CD4-positive, alpha-beta T cell treated with Interleukin-17A for 4 hours (primary cell): ENCODE measurements around the gene LMCD1.

Experiments used
- DNase-seq: peaks from one replicate; pipeline ENCODE4 v3.0.0-alpha.2; 2020; ENCODE audit warnings: mixed read lengths

Gene LMCD1

DNA sequence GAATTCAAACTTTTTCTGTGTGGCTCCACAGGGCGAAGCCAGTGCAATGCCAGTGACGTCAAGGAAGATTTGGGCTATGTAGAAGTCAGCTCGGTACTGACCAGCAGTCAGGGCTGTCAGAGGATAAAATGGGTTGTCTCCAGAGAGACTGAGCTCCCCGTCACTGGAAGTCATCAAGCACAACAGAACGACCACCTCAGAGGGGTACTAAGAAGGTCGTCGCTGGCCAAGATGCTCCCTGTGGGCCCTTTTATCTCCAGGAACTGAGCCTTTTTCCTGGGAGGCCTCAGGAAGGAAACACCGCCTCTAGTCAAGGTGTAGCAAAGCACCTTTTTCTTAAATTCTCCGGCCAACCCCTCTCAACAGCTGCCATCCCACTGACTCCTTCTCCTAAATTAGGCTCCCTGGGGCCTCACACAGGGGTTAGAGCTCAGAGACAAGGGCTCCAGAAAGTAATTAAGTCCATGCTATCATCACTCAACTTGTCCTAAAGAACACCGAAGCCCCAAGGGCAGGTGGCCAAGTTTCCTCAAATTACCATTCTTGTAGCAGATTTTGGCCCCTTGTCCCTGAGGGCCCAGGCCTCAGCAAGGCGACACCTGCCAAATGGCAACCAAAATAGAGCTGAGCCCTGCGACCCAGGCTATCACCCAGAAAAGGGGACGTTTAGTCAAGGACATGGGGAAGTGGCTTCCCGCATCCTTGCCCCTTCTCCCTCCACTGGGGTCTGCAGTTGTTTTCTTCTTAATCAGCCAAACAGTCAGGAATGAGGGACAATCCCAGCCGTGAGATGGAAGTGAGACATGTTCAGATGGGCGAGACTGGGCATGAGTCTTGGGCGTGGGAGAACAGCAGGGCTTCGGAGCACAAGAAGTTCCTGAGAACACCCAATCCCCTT lies 94.9 kb downstream of the LMCD1 start:
- DNase-seq, result no peak

DNA sequence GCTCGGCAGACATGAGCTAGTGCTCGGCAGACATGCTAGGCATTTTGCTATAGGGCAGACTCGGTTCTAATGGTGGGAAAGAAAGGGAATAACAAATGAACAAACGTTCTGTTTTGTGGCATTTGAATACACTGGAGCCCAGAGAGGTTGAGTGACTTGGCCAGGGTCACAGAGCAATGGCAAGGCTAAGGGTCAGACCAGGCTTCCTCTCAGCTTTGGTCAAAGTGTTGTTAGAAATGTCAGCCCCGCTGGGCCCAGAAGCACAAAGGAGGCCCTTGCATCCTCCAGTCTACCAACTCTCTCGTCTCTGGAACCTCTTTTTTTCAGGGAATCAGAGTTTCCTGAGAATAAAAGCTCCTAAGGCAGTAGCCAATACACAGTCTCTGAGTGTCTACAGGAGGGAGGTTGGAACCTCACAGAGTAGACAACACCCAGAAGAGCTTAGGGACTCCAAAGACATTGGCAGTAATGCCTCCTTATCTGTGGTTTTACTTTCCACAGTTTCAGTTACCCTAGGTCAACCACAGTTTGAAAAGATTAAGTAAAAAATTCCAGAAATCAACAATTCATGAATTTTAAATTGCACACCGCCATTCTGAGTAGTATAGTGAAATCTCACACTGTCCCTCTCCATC lies 95.7 kb downstream of the LMCD1 start:
- no peak for DNase-seq

DNA sequence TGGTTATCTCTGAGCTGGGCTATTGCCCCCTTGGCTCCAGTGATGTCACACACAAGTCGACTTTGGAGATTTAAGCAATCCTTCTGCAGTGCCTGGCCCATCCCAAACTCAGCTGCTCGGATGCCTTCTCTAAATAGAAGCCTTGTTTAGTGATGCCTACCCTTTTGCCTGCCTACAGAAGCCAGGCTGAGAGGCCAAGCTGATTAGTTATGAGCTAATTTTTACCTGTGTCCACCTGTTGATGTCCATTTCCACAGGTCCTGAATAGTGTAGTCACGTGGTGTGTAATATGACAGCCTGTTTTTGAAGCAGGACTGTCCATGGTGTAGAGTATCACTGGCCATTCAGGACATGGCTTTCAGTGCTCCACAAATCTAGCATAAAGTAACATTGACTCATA lies 97.5 kb downstream of the LMCD1 start:
- DNase-seq, result no peak

DNA sequence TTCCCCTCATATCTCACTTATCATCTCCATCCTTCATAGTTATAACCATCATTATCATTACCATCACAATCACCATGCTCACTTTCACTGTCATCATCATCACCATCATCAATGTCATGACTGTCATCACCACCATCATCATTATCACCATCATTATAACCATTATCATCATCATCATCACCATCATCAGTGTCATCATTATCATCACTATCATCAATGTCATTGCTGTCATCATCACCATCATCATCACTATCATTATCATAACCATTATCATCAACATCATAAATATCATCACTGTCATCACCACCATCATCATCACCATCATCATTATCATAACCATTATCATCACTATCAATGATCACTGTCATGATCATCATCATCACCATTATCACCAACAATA lies 98.8 kb downstream of the LMCD1 start:
- DNase-seq, result no peak

DNA sequence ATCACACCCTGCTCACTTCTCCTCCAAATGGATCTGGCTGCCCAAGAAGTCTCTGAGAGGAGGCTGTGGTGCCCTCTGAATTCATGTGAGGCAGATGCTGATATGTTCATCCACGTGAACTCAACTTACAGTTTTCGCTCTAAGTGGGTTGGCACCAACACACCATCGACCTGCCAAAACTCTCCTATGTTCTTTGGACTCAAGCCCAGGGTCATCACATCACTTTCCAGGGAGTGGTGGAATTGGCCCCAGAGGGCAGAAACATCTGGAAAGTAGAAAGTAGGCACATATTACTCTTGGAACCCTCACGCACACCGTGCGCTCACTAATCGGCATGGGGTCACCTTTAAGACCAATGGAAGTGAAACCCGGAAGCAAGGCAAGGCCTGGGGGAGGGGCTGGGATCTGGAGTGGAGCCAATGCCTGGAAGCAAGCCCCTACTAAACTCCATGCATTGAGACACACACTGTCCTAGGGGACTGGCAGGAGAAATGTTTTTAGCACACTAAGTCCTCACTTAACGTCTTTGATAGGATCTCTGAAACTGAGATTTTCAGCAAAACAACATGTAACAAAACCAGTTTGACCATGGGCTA lies 101.6 kb downstream of the LMCD1 start:
- DNase-seq, result no peak

DNA sequence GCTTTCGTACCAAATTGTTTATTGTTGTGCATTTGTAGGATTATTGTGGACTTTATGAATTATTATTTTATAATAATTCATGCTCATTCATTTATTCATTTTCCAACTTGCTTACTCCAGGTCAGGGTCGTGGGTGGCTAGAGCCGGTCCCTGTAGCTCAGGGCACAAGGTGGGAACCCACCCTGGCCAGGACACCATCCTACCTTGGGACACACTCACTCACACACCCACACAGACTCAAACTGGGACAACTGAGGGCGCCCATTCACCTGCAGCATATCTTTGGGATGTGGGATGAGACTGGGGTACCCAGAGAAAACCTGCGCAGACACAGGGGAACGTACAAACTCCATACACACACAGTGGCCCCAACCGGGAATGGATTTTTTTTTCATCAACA lies 102.4 kb downstream of the LMCD1 start:
- DNase-seq, result no peak

DNA sequence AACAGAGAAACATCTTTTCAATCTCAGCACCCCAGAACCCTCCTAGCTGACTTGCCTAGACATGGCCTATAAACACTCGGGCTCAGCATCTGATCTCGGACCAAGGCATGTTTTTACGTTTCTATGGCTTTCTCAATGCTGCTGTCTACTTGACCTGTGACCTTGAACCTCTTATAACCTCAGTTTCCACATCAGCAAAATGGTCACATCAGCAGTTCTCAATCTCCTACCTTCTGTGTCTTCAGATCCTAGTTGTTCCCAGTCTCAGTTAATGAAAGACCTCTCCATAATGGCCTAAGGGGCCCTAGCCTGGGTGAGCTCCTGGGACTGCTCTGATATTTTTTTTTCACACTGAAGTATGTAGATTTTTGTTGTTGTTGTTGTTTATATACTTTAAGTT lies 103.4 kb downstream of the LMCD1 start:
- no peak for DNase-seq

DNA sequence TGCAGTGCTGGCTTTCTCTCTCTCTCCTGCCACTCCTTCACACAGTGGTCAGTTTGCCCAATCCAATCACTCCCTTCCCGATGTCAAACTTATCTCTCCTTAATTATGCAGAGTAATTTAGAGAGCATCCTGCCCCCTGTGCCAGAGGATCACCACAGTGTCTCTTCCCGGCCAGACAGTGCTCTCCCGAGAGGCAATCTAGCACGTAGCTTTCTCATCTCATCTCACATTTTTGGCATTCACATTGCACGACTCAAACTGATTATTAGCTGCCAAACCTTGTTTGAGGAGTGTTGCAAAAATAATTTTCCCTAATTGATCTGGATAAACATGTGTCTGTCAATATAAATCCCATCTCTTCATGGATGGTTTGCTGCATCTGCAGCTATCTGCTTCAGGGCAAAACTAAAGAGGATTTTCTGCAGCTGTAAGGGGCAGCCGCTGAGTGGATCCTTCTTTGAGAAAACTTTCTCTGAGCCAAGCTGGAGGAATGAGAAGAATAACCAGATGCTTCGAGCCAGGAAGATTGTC lies 105.1 kb downstream of the LMCD1 start:
- DNase-seq, result no peak

DNA sequence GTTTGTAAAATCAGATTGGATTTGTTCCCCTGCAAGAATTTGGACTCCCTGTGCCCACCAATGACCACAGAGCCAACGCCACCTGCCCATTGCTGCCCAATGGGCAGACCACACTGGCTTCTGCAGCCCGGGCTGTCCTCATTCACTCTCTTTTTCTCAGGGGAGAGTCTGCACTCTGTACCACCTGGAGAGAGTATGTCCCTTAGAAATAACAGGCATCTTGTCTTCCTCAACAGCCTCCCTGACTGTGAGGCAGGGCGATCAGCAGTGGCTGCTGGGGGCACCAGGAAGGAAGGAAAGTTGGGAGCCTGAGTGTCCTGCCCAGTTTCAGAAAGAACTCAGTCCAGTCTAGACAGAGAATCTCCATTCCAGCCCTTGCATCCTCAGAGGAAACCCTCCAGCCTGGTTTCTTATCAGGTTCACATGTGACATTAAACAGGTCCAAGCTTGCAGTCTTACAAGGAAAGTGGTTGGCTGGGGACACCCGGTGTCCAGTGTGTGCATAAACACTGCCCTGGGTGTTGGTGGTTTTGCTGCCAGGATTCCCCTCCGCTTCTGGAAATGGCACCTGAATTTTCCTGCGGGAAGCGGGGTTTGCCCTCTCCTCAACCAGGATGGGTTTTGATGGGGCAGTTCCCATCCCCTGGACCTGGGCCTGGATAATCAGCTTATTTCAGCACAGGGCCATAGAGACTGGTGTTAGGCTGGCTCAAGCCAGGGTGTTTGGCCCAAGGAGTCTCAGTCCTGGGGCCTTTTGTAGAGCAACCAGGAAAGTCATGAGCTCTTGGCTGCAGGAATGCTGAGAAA lies 105.8 kb downstream of the LMCD1 start:
- no peak for DNase-seq

DNA sequence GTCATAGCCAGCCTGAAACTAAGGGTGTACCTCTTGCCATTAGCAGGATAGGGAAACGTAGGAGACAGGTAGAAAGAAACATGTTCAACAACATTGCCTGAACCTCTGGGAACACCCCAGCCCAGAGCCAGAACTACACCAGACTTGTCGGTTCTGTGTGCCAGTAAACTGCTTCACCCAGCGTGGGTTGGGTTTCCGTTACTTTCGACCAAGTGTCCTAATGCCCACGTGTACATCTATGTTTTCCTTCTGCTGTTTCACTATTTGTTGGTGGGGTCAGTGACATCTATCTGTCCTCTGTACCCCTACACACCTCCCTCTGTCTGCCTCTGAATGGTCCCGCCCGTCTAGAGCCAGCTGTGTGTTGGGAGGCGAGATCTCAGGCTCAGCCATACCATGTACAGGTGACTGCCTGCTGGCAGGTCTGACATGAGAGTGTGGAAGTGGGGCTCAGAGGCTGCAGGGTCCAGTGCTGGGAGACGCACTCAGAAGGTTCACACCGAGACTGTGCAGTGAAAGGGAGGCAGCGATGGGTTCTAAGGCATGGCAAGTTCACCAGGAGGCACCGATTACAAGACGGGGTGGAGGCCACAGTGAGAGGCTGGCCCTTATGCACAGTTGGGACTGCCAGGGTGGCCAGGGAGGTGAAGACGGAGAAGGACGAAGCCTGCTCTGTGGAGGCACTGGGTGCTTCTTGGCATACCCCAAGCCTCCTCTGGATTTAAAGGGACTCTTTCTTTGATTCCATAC lies 106.6 kb downstream of the LMCD1 start:
- no peak for DNase-seq

DNA sequence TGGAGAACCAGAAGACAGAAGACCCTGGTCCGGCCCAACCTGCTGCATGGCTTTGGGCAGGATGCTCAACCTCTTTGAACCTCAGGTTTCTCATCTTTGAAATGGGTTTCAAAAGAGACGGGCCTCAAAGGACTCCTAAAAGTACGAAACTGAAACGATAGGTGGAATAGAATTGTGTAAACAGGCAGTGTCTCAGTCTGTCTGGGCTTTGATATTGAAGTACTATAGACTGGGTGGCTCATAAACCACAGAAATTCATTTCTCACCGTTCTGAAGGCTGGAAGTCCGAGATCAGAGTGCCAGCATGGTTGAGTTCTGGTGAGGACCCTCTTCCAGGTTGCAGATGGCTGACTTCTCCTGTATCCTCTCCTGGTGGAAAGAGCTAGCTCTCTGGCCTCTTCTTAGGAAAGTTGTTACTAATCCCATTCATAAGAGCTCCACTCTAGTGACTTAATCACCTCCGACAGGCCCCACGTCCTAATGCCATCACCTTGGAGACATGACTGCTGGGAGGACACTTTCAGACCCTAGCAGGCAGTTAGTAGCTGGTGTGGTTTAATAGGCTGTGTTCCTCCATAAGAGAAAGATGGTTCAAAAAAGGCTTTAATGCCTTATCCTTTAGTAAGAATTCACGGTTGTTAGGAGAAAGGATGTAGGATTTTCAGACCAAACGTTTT lies 107.3 kb downstream of the LMCD1 start:
- no peak for DNase-seq

DNA sequence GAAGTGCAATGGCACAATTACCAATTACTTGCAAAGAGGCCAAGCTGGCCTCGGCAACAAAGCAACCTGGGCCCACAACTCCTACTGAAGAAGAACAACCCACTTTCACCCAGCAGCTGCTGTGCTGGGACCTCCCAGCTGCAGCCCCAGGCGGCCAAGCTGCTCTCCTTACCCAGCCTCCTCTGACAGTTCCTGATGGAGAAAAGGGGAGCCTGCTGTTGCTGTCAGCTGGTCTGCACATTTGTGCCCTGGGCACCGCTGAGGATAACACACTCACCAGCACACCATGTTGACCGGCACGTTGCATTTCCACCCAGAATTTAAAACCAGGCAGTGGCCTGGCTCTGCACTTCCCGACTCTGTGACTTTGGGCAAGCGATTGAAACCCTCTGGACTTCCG lies 109.3 kb downstream of the LMCD1 start:
- no peak for DNase-seq

DNA sequence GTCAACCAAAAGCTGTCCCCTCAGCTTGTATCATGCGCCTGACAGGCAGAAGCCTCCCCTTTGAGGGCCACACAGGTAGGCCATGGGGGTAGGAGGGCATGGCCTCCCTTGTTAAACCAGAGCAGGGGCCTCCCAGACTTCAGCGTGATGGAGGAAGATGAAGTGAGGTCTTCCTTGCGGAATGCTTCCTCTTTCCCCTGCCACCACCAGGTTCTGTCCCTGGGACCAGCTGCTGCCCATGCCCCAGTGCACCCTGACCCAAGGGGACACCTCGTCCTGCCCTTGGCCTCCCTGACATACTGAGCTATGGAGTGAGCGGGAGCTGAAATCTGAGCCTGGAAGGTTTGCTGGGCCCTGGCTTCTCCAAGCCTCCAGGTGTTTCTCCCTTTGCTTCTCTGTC lies 116.3 kb downstream of the LMCD1 start:
- no peak for DNase-seq

DNA sequence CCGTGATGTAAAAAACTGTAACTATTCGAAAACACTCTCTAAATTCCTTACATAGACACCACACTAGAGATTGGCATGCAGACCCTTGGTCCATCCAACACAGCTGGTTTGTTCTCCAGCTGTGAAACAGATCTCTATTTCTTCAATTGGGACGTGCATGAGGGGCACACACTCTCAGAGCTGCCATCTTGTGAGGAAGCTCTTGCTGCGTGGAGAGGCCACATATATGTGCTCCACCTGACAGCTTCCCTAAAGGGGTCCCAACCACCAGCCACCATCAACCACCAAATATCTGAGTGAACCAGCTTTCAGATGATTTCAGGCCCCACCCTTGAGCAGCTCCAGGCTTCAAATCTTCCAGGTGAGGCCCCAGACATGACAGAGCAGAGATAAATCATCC lies 117.3 kb downstream of the LMCD1 start:
- DNase-seq, result no peak

DNA sequence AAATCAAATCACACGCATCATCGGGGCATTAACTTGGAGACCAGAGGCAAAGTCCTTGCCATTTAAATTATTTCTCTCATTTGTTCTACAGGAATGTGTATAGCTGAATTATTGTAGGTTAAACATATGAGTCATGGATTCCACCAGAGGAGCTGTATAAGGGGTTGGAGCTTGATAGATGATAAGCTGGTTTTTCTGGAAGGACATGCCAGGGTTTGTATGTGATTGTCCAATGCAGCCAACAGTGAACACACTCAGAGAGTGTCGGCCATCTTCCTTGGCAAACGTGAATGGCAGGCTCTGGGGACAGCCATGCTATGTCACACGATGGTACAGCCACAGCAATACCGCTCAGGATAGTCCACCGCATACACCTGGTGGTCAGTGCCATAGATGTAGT lies 117.9 kb downstream of the LMCD1 start:
- DNase-seq, result no peak

DNA sequence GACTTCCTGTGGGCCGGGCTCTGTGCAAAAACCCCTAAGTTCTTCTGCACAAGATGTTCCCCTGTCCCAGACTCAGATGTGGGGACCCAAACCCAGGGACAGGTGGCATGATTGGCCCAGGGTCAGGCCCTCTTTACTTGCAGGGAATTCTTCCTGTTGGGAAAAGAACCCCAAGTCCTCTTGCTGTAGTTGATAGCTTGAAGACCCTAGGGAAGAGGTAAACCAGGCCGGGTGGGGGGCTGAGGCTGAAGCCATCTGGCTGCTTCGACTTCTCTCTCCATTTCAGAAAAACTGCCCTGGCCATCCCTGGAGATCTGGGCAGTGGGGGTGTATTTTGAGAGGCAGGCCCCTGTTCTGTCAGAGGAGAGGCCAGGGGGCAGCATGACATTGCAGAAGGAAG lies 119.5 kb downstream of the LMCD1 start:
- no peak for DNase-seq

DNA sequence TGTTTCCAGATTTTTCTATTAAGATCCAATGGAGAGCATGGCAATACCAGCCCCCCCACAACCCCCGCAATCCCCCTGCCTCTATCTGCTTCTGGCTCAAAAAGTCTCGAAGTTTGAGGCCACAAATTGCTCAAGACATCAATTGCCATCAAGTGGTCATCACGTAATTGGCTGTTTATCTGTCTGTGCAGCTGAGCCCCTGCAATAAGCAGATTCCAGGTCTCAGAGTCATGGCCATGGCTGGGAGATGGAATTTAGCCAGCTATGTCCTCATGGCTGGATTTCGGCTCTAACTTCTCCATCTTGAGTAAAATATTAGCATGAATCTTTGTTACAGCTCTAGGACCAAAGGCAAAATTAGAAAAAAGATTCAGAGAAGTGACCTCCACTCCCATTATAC lies 120.2 kb downstream of the LMCD1 start:
- no peak for DNase-seq

DNA sequence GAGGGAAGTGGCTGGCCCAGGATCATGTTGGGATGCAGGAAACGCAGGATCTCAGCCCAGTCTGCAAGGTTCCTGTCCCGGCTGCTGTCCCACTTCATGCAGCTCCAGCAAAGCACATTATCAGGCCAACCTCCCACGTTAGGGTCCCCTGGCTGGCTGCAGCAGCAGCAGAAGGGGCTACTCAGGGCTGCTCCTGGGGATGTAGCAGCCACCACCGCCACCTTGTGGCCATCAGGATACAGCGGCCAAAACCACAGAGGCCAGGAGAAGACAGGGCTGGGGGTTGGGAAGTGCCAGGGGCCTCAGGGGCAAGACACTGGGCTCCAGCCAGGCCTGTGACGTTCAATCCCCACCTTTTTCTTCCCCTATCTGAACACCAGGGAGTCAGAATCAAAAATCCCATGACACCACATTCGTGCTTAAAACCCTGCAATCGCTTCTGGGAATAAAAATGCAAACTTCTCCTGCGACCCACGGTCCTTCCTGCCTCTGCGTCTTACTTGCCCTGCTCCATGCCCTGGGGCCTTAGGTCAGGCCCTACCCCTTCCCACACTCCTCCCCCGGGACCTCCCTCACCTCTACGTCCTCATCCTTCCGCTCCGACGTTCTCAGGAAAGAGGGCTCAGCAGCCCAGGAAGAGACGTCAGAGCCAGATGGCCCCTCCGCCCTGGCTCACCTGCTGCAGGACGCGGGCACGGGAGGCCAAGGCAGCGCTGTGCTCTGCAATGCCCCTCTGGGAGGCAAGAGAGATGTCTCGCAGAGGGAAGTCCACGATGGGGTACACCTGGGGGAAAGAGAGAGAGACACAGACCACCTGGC lies 121.5 kb downstream of the LMCD1 start:
- peak; percentile 32 for DNase-seq

DNA sequence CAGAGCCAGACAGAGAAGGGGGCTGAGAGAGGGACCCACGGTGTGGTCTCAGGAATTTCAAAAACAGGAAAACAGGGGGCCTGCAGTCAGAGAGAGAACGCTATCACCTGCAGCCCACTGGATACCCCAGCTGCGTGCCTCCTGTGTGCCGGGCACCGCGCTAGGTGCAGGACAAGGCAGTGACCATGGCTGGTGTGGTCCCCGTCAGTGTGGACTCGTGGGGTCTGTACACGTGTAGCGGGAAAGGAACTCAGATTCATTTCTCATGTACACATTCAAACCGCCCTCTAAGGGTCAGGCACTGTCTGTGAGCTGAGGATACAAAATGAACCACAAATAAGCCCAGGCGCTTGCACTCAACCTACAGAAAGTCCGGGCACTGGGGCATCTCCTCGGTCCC lies 122.1 kb downstream of the LMCD1 start:
- no peak for DNase-seq
